Measurements from ENCODE around the gene NFIC.

DNA sequence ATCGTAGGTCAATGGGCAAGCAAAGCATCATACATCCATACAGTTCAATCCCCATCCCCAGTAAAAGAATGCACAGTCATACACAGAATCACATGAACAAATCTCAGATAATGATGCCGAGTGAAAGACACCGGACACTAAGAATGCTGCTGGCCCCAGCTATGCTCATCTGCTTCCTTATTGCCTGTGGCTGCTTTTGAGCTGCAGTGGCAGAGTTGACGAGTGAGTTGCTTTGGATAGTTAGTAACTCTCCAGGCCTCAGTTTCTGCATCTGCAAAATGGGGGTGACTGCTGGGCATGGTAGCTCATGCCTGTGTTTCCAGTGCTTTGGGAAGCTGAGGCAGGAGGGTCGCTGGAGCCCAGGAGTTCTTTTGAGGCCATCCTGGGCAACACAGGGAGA, 12.9 kb upstream of the NFIC start:
- TF ChIP-seq, protein P1, sequence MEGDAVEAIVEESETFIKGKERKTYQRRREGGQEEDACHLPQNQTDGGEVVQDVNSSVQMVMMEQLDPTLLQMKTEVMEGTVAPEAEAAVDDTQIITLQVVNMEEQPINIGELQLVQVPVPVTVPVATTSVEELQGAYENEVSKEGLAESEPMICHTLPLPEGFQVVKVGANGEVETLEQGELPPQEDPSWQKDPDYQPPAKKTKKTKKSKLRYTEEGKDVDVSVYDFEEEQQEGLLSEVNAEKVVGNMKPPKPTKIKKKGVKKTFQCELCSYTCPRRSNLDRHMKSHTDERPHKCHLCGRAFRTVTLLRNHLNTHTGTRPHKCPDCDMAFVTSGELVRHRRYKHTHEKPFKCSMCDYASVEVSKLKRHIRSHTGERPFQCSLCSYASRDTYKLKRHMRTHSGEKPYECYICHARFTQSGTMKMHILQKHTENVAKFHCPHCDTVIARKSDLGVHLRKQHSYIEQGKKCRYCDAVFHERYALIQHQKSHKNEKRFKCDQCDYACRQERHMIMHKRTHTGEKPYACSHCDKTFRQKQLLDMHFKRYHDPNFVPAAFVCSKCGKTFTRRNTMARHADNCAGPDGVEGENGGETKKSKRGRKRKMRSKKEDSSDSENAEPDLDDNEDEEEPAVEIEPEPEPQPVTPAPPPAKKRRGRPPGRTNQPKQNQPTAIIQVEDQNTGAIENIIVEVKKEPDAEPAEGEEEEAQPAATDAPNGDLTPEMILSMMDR (IDR thresholded peaks at IDR 0.05; ENCODE audit: low read depth, low read length), result no peak
- TF ChIP-seq, protein P2, sequence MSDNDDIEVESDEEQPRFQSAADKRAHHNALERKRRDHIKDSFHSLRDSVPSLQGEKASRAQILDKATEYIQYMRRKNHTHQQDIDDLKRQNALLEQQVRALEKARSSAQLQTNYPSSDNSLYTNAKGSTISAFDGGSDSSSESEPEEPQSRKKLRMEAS (IDR thresholded peaks at IDR 0.05; ENCODE audit: low read depth, low read length), result no peak
- no peak for TF ChIP-seq POLR2A (IDR thresholded peaks at IDR 0.05; ENCODE audit: extremely low read depth, insufficient read length)
- no peak for TF ChIP-seq MYC (IDR thresholded peaks at IDR 0.05; ENCODE audit: low read depth, low read length)
